HG03565 (cell line): ENCODE results near the gene UQCRQ.

Experiments
- ATAC-seq: cut with Tn5 transposase; IDR thresholded peaks from one replicate; pipeline ENCODE4 v1.9.1; 2021; ENCODE audit warnings: mild to moderate bottlenecking, moderate library complexity; ENCODE audit not compliant: unreplicated experiment

UQCRQ gene

DNA sequence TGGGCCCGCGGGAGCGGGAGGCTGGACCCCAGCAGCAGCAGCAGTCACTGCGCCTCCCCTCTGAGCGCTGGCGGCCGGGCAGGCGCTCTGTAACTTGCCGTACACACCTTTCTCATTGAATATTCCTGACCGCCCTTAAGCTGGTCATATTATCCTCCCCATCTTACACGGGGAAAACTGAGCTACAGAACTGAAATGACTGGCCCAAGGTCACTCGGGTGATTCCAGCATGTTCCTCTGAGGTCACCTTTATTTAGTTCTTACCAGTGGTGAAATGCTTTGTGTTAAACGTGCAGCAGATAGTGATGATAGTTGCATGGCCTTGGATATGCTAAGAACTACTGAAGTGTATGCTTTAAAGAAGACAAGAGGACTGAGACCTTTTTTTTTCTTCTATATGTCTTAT lies 607 bp downstream of the UQCRQ start:
- ATAC-seq, result no peak

DNA sequence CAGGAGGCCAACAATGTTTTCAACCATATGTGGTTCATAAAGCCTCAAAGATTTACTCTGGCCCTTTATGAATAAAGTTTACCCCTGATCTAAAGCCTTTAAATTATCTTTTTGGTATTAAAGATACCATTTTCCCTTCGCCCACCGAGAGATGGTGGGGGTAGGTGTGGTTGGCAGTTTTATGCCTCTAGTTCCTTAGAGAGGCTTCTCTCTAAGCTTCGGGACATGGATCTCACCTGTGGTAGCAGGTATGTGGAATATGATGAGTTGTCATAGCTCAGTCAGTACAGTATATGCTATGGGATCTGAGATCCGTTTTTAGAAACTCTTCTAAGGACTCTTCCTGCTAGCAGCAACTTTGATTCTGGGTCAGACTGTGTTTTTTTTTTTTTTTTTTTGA lies 2.3 kb downstream of the UQCRQ start:
- no peak for ATAC-seq

DNA sequence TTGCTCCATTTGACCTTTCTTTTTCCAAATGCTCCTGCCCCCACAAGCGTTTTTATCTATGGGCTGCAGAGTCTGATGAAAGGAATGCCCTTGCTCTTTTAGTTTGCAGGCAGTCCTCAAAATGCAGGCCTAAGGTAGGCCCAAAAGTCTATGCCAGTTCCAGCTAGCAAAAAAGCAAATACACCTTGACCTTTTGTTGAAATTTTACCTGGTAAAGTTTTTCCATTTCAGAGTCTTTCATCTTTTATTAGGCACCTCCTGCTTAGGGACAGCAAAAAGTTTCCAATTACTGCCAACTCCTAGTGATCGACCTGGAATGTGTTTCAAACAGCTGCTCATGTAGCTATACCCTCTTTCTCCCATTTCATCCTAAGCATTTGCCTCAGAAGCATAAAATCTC lies 4.4 kb downstream of the UQCRQ start:
- no peak for ATAC-seq

DNA sequence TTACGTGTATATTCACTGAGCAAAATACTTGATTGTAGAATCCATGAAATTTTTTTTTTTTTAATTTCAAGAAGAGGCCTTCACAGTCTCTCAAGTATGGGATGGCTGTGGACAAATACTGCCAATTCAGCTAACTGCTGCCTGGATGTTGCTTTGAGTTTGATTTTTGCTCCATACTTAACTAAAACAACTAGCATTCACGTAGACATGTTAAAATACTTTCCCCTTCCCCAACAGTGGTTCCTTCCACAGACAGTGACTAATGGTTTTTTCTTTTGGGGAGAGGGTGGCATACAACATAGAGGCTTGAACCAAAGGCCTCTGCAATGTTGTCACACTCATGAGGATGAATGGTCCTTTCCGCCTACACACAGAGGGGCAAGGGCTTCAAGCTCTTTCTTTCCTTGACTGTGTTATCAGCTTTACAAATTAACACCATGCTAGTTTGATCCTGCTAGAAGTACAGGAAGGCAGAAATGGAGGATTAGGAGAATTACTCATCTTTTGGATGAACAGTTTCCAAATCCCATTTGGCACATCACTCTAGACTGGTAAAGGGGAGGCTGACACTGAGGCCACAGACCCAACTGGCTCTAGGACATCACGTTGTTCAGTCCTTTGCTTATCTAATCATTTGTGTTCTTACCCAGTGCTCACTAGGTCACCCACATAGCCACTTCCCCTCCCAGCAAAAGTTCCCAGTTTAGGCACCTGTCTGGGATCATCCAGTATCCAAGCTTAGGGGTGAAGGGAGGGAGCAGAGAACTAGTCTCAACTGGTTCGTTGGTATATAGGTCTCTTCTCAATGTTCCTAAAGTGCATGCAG lies 5.2 kb downstream of the UQCRQ start:
- ATAC-seq, result no peak

- no peak for ATAC-seq
These were observed 6.3 kb downstream of the UQCRQ start for GRCh38 chr5:132872788-132873118.

DNA sequence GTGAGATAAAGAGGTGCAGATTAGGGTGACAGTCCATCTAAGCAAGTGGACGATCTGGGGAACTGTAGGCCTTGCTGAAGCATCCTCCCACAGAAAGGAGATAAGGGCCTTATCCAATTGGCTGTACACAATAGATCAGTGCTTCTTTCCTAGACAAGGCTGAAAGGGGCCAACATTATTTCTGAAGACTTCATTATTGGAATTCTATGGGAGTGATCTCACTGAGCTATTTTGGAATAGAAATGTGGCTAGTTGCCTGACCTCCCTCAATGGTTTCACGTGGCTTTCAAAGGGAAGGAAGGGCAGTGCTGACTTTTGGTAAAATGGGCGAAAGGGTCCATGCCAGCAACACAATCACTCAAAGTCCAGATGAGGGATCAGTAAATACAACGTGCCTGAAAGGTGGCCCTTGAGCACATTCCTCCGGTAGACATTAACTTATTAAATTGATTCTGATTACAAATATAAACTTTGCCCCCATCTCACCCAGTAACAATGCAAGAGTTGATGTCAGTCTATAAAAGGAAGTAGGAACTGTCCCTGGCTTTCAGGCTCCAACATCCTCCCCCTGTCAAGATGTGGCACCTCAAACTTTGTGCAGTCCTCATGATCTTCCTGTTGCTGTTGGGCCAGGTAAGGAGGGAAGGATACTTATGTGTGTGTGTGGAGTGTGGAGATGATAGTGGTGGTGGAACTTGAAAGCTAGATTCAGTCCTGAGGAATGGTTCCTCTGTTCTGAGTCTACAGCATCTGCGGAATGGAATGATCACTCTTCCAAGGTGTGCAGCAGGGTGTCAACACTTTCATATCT lies 6.9 kb downstream of the UQCRQ start, which contains the start of gene LEAP2:
TSS of gene LEAP2 (plus strand) at position 550 of the 811 bp plus-strand sequence. CDS start at position 577, 27 bp downstream.
- no peak for ATAC-seq

- no peak for ATAC-seq
These were observed 7.5 kb downstream of the UQCRQ start for GRCh38 chr5:132873930-132874271.

GRCh38 chr5:132876020-132876759 lies 9.7 kb downstream of the UQCRQ start:
- no peak for ATAC-seq

- no peak for ATAC-seq
These were observed 11.0 kb downstream of the UQCRQ start for GRCh38 chr5:132877466-132877865.

GRCh38 chr5:132877938-132878337 lies 11.5 kb downstream of the UQCRQ start:
- ATAC-seq, result no peak

DNA sequence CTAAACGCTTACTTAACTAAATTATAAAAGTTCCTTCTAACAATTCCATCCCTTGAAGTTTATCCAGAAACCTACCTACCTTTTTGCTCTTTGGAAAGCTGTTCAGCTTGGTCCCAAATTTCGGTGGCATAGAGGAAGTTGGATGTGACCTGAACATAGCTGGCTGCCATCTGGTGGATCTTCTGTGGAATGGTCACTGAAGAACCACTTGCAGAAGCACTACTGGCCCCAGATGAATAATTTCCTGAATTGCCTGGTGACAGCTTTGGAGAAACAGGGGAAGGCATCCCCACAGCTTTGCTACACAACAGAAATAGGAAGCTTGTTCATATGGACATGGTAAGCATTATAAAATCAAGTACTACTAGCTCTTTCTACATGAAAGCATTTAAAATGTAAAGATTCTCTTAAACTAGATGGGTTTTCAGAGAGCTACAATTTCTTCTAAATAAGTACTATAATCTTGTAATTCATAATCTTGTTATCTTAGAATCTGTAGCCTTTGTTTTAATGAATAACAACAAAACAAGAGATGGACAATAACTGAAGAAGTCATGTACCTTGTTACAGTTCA lies 16.9 kb downstream of the UQCRQ start:
- no peak for ATAC-seq

DNA sequence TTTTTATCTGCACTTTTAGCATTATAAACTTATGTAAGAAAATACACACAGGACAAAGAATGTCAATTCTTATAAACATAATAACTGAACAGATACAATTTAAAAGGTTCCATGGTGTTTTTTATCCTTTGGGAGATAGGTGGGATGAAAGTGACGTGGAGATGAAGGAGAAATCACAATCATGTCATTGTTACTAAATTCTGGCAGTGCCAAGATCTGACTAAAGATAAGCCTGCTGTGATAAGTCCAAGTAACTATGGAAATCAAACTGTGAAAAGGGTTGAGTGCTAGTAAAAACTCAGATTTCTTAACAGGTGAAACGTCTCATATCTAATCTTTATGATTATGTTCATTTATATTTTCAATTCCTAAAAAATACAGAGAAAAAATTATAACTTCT lies 18.1 kb downstream of the UQCRQ start:
- no peak for ATAC-seq

- ATAC-seq, result no peak
These were observed 19.8 kb downstream of the UQCRQ start for GRCh38 chr5:132886064-132886823.

DNA sequence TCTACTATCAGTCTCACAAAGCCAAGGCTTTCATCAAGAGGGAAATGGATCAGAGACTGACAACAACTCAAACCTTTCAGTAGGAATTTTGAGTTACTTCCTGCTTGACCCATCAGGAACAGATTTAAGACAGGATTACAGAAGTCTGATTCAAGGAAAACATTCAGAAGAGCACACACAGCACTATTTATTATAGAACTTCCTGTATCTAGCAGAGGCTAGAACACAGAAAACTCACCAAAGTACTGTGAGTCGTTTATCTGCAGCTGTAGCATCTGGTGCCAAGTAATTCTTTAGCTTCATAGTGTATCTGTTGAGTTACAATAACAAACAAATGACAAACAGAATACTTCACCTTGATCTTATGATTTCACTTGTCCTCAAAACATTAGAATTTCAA lies 20.8 kb downstream of the UQCRQ start:
- no peak for ATAC-seq

- no peak for ATAC-seq
These were observed 23.1 kb downstream of the UQCRQ start for GRCh38 chr5:132889501-132889900.

GRCh38 chr5:132890817-132891216 lies 24.4 kb downstream of the UQCRQ start:
- no peak for ATAC-seq

GRCh38 chr5:132895719-132896305 lies 29.4 kb downstream of the UQCRQ start:
- no peak for ATAC-seq

GRCh38 chr5:132896685-132897084 lies 30.2 kb downstream of the UQCRQ start:
- ATAC-seq, result no peak

DNA sequence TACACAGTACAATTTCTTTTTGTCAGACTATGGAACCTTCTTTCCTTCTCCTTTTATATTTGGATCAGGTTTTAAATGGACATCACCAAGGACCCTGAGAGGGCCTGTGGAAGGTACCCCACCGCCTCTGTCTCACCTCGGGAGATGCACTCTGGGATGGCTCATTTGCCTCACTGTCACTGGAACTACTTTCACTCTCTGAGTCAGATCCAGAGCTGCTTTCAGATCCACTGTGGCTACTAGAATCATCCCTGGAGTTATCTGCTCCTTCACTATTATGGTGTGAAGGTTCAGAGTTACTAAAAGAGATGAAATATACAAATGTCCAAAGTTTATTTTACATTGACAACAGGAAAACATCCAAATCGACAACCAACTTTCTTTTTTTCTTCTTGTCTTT lies 31.7 kb downstream of the UQCRQ start:
- no peak for ATAC-seq

DNA sequence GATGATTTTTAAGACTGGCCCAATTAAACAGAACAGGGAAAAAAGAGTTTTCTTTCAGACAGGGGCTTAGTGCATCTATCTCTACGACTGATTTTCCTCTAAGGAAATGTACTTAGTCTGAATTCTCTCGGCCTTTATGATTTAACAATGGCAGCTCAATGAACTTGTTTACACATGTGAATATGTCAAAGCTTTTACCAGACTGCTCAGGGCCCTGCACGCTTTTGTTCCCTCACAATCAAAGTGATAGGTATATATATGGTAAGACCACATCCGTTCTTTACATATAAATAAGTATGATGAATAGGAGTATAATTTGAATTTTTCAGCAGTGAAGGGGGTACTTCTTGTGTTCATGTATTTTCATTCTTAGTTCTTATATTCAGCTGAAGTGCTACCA lies 34.6 kb downstream of the UQCRQ start:
- ATAC-seq, result no peak
